Stomach (tissue), 4 donors: Measurements from ENCODE around the gene MTREX.

Experiments used
- POLR2A ChIP-seq, 4 donors: fragments of 450-650 bp; IDR thresholded peaks; one replicate each; pipeline ENCODE4 v1.6.1; 2016; ENCODE audit warnings: antibody characterized with exemption in 4 of 4, control low read depth in 2 of 4, mild to moderate bottlenecking in 1 of 4, moderate library complexity in 1 of 4
- TF ChIP-seq, protein P1 (sequence below), 7 experiments: fragments of 450-650 bp in 4 of 7; fragments of 200-600 bp in 3 of 7; sonication (generic) in 3 of 7; IDR thresholded peaks; one replicate each; pipeline ENCODE4 v1.5.1; 2016 to 2019; ENCODE audit warnings: antibody characterized with exemption in 7 of 7, control low read depth in 2 of 7, mild to moderate bottlenecking in 1 of 7

DNA sequence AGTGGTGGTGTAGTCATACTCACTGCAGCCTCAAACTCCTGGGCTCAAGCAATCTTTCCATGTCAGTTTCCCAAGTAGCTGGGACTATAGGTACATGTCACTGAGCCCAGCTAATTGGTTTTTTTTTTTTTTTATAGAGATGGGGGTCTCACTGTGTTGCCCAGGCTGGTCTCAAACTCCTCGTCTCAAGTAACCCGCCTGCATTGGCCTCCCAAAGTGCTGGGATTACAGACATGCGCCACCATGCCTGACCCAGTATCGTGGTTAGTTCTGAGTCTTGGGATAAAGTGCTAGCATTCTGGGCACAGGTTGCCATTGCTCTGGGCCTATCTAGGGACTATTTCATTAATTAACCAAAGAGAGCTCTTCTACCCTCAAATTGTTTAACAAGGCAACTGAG is 118.7 kb downstream of the MTREX start:
- TF ChIP-seq, protein P1, sequence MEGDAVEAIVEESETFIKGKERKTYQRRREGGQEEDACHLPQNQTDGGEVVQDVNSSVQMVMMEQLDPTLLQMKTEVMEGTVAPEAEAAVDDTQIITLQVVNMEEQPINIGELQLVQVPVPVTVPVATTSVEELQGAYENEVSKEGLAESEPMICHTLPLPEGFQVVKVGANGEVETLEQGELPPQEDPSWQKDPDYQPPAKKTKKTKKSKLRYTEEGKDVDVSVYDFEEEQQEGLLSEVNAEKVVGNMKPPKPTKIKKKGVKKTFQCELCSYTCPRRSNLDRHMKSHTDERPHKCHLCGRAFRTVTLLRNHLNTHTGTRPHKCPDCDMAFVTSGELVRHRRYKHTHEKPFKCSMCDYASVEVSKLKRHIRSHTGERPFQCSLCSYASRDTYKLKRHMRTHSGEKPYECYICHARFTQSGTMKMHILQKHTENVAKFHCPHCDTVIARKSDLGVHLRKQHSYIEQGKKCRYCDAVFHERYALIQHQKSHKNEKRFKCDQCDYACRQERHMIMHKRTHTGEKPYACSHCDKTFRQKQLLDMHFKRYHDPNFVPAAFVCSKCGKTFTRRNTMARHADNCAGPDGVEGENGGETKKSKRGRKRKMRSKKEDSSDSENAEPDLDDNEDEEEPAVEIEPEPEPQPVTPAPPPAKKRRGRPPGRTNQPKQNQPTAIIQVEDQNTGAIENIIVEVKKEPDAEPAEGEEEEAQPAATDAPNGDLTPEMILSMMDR (IDR thresholded peaks at IDR 0.05) = no peak
- TF ChIP-seq POLR2A (IDR thresholded peaks at IDR 0.05) = no peak
